ENCODE data around the gene TFB1M.

Gene TFB1M

GRCh38 chr6:155274106-155274505 is 40.2 kb downstream of the TFB1M start:
- TF ChIP-seq POLR2AphosphoS5 (IDR thresholded peaks at IDR 0.05; ENCODE audit: low read depth, low read length): no peak
- TF ChIP-seq TAF1 (IDR thresholded peaks at IDR 0.05; ENCODE audit: borderline replicate concordance, insufficient read depth, low read length): no peak
- TF ChIP-seq SIN3A (IDR thresholded peaks at IDR 0.05; ENCODE audit: borderline replicate concordance, insufficient read depth, low read length): no peak
- TF ChIP-seq FOXP2 (optimal IDR thresholded peaks at IDR 0.05; ENCODE audit: borderline replicate concordance, extremely low read depth, extremely low read length, insufficient read depth): no peak

GRCh38 chr6:155273431-155273830 is 40.9 kb downstream of the TFB1M start:
- TF ChIP-seq SIN3A (IDR thresholded peaks at IDR 0.05; ENCODE audit: borderline replicate concordance, insufficient read depth, low read length): no peak
- no peak for TF ChIP-seq REST (IDR thresholded peaks at IDR 0.05; ENCODE audit: insufficient read depth in 1 of 2, low read depth in 2 of 2, low read length in 2 of 2)
- TF ChIP-seq TAF1 (IDR thresholded peaks at IDR 0.05; ENCODE audit: borderline replicate concordance, insufficient read depth, low read length): no peak
- no peak for TF ChIP-seq FOXP2 (optimal IDR thresholded peaks at IDR 0.05; ENCODE audit: borderline replicate concordance, extremely low read depth, extremely low read length, insufficient read depth)
- TF ChIP-seq POLR2AphosphoS5 (IDR thresholded peaks at IDR 0.05; ENCODE audit: low read depth, low read length): no peak

- no peak for TF ChIP-seq REST (IDR thresholded peaks at IDR 0.05; ENCODE audit: insufficient read depth in 1 of 2, low read depth in 2 of 2, low read length in 2 of 2)
- no peak for TF ChIP-seq FOXP2 (optimal IDR thresholded peaks at IDR 0.05; ENCODE audit: borderline replicate concordance, extremely low read depth, extremely low read length, insufficient read depth)
- TF ChIP-seq SIN3A (IDR thresholded peaks at IDR 0.05; ENCODE audit: borderline replicate concordance, insufficient read depth, low read length): no peak
- no peak for TF ChIP-seq POLR2AphosphoS5 (IDR thresholded peaks at IDR 0.05; ENCODE audit: low read depth, low read length)
- no peak for TF ChIP-seq TAF1 (IDR thresholded peaks at IDR 0.05; ENCODE audit: borderline replicate concordance, insufficient read depth, low read length)
Measured at GRCh38 chr6:155272353-155273232, 41.7 kb downstream of the TFB1M start.

GRCh38 chr6:155271145-155271544 is 43.1 kb downstream of the TFB1M start:
- TF ChIP-seq FOXP2 (optimal IDR thresholded peaks at IDR 0.05; ENCODE audit: borderline replicate concordance, extremely low read depth, extremely low read length, insufficient read depth): no peak
- TF ChIP-seq REST (IDR thresholded peaks at IDR 0.05; ENCODE audit: insufficient read depth in 1 of 2, low read depth in 2 of 2, low read length in 2 of 2): no peak
- TF ChIP-seq TAF1 (IDR thresholded peaks at IDR 0.05; ENCODE audit: borderline replicate concordance, insufficient read depth, low read length): no peak
- TF ChIP-seq POLR2AphosphoS5 (IDR thresholded peaks at IDR 0.05; ENCODE audit: low read depth, low read length): no peak
- no peak for TF ChIP-seq SIN3A (IDR thresholded peaks at IDR 0.05; ENCODE audit: borderline replicate concordance, insufficient read depth, low read length)

GRCh38 chr6:155270561-155271091 is 43.7 kb downstream of the TFB1M start:
- TF ChIP-seq FOXP2 (optimal IDR thresholded peaks at IDR 0.05; ENCODE audit: borderline replicate concordance, extremely low read depth, extremely low read length, insufficient read depth): no peak
- TF ChIP-seq REST (IDR thresholded peaks at IDR 0.05; ENCODE audit: insufficient read depth in 1 of 2, low read depth in 2 of 2, low read length in 2 of 2): no peak
- no peak for TF ChIP-seq SIN3A (IDR thresholded peaks at IDR 0.05; ENCODE audit: borderline replicate concordance, insufficient read depth, low read length)
- no peak for TF ChIP-seq POLR2AphosphoS5 (IDR thresholded peaks at IDR 0.05; ENCODE audit: low read depth, low read length)
- TF ChIP-seq TAF1 (IDR thresholded peaks at IDR 0.05; ENCODE audit: borderline replicate concordance, insufficient read depth, low read length): no peak
